ENCODE data around the gene TMEM143. TPM values are rescaled to one million over a fixed set of nuclear protein-coding genes. Genes with fewer than 3 reads are reported as not detected.

The TMEM143 gene
- total and polyA plus RNA-seq, 2 of the 8 experiments (the other 6 are each of a cell fraction or from before 2014, with no cell fraction given) = 14.2 to 19.1 TPM

- TF ChIP-seq E2F6 (IDR thresholded peaks at IDR 0.05) (no peak), KDM1A (IDR thresholded peaks at IDR 0.05; ENCODE audit: borderline replicate concordance, low read length) (no peak), CHD1 (IDR thresholded peaks at IDR 0.05; ENCODE audit: low read depth, low read length) (no peak), EZH2 (IDR thresholded peaks at IDR 0.05; ENCODE audit: low read depth, low read length, severe bottlenecking) (no peak), MAX (IDR thresholded peaks at IDR 0.05) (no peak)
Measured at GRCh38 chr19:48378194-48378570, 14.4 kb upstream of the TMEM143 start (continued).
